Stimulated activated naive CD8-positive, alpha-beta T cell treated with anti-CD3 and anti-CD28 coated beads, Interleukin-15, Interleukin-2, amounts not matched to agents 100 ng/mL and 50 ng/mL, for 24 hours (primary cell): ENCODE data around the gene RUFY3.
A peak's percentile ranks its signal among the peaks of the same experiment; 100 is the strongest.
"Not testable (repeated sequence)": the region's sequence is repeated elsewhere in the genome, so short reads cannot be mapped to it uniquely, and the experiment has no call there.

Source experiments
- H3K27ac Mint-ChIP-seq: one replicate; pipeline ENCODE4 v1.8.0; 2021; ENCODE audit warnings: mild to moderate bottlenecking, mixed read lengths
- H3K27me3 Mint-ChIP-seq: one replicate; pipeline ENCODE4 v1.8.0; 2021; ENCODE audit warnings: mixed read lengths
- H3K36me3 Mint-ChIP-seq: one replicate; pipeline ENCODE4 v1.8.0; 2021; ENCODE audit warnings: low read depth, mixed read lengths
- H3K4me1 Mint-ChIP-seq: one replicate; pipeline ENCODE4 v1.8.0; 2021; ENCODE audit warnings: low read depth, mixed read lengths
- H3K4me3 Mint-ChIP-seq: one replicate; pipeline ENCODE4 v1.8.0; 2021; ENCODE audit warnings: mild to moderate bottlenecking, mixed read lengths
- H3K9me3 Mint-ChIP-seq: one replicate; pipeline ENCODE4 v1.8.0; 2021; ENCODE audit warnings: mixed read lengths

RUFY3 gene

DNA sequence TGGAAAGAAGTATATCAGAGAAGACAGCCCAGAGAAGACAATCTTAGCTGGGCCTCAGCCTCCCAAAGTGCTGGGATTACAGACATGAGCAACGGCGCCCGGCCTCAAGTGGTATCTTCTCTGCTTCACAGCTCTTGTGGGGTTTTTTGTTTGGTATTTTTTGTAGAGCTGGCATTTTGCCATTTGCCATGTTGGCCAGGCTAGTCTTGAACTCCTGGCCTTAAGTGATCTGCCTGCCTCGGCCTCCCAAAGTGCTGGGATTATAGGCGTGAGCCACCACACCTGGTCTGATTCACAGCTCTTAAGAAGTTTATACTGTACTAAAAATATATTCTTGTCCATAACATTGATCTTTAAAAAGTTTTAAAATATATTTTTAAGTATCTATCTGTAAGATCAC lies 21.1 kb upstream of the RUFY3 start:
- Mint-ChIP-seq H3K36me3 (no peaks in the 10 kb centered on the region), H3K4me3 (no peak overlapping the region), H3K4me1 (peaks cover 14% of the 10 kb centered on the region), H3K27me3 (no peaks in the 10 kb centered on the region), H3K27ac (no peak overlapping the region), H3K9me3 (no peaks in the 10 kb centered on the region)

DNA sequence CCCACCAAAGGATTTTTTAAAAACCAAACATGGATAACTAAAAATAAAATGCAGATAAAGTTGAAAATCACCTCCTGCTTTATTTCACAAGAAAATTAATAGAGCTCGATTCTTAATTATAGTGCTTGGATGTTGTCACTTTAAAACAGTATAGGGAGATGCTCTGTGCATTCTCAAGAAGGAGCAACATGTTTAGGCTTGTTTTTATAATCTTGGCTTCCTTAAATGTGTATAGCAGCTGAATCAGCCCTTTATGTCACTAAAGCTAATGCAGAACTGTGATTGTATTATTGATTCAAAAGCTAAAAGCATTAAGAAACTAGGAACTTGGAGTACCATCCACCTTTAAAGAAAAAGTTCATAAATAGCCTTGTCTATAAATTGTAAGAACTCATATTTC lies 20.5 kb upstream of the RUFY3 start:
- H3K4me3 Mint-ChIP-seq, result no peak overlapping the region

DNA sequence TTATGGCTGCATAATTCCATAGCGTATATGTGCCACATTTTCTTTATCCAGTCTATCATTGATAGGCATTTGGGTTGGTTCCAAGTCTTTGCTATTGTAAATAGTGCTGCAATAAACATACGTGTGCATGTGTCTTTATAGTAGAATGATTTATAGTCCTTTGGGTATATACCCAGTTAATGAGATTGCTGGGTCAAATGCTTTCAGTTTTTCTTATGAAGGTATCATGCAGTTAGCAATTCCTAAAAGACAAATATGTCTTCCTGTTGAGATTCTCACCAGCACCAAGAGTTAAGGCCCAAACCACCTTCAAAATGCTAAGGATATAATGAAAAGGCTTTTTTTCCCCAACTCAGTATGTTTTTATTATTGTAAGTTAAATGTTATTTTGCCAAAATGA lies 19.2 kb upstream of the RUFY3 start:
- not testable (repeated sequence) for H3K36me3 Mint-ChIP-seq, H3K27me3 Mint-ChIP-seq, H3K4me3 Mint-ChIP-seq, H3K27ac Mint-ChIP-seq, H3K9me3 Mint-ChIP-seq
- peaks cover 26% of the 10 kb centered on the region for H3K4me1 Mint-ChIP-seq

More for the DNA sequence above, 20.5 kb upstream of the RUFY3 start:
- no peaks in the 10 kb centered on the region for H3K27me3 Mint-ChIP-seq
- H3K4me1 Mint-ChIP-seq, result peaks cover 20% of the 10 kb centered on the region
- H3K27ac Mint-ChIP-seq, result no peak overlapping the region
- H3K36me3 Mint-ChIP-seq, result no peaks in the 10 kb centered on the region
- H3K9me3 Mint-ChIP-seq, result no peaks in the 10 kb centered on the region

DNA sequence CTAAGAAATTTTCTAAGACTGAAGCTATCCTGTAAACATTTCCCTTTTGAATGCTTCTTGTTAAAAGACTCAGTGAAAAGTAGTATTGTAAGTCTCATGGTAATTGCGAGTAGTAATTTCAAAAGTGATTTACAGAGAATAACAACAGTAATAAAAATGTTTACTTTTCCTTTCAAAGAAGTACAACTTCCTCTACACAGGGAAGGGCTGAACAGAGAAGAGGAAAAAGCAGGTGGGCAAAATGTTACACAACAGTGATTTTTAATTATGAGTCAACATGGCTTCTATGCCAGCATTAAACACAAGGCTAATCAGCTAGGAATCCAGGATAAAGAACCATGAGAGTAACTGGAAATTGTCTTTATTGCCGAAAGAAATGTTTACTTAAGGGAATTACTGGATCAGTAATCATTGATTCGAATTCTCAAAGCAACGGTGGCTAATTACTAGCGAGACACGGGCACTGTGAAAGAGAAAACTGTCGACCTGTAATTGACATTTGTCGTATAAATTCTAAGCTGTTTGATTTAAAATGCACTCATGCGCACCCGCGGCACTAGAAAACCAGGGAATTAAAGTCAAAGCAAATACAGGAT lies 18.0 kb upstream of the RUFY3 start:
- no peaks in the 10 kb centered on the region for H3K27me3 Mint-ChIP-seq
- H3K27ac Mint-ChIP-seq, result peak overlapping the region; percentile 89
- H3K36me3 Mint-ChIP-seq, result no peaks in the 10 kb centered on the region
- H3K9me3 Mint-ChIP-seq, result no peaks in the 10 kb centered on the region
- peak overlapping the region; percentile 88 for H3K4me3 Mint-ChIP-seq
- H3K4me1 Mint-ChIP-seq, result peaks cover 26% of the 10 kb centered on the region

DNA sequence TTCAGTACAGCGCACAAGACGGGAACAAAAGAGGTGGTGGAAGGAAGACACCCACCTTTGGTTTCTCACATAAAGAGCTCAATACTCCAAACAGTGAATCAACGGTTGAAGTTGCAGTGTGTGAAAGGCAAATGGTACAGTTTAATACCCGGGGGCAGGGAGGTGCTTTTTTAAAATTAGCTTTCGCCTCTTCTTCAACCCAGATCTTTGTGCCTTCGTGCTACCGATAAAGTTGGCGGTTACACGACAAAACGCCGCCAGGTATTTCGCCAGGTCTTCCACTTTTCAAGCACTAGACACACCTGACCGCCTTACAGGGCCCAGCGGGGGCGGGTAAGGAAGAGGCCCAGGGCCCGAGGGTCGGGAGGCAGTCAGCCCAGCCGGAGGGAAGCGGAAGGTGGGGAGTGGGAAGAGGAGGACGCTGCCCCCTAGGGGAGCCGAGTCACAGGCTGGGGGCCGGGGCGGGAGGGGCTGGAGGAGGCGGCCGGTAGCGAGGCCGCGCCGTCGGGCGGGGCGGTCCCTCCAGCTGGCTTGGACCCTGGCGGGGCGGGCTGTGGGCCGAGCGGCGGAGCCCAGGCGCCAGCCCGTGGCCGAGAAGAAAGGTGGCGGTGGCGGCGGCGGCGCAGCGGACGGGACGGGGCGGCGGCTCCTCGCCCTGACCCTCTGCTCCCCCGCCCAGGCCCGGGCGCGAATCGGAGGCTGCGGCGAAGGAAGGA lies 17.4 kb upstream of the RUFY3 start:
- H3K36me3 Mint-ChIP-seq, result no peaks in the 10 kb centered on the region
- H3K9me3 Mint-ChIP-seq, result no peaks in the 10 kb centered on the region
- H3K27me3 Mint-ChIP-seq, result no peaks in the 10 kb centered on the region
- H3K4me1 Mint-ChIP-seq, result peaks cover 29% of the 10 kb centered on the region
- H3K4me3 Mint-ChIP-seq, result peak overlapping the region; percentile 88
- peak overlapping the region; percentile 89 for H3K27ac Mint-ChIP-seq

DNA sequence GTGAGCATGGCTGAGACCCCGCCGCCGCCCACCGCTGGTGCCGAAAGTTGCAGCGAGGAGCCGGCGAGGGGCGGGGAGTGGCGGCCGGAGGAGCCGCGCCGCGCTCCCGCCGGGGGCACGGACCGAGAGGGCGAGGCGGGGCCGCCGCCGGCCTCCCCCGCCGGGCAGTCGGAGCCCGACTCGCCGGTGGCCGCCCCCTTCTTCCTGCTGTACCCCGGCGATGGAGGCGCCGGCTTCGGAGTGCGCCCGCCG lies 16.9 kb upstream of the RUFY3 start:
- Mint-ChIP-seq H3K27ac (no peak overlapping the region), H3K4me3 (peak overlapping the region; percentile 52), H3K36me3 (no peaks in the 10 kb centered on the region)

DNA sequence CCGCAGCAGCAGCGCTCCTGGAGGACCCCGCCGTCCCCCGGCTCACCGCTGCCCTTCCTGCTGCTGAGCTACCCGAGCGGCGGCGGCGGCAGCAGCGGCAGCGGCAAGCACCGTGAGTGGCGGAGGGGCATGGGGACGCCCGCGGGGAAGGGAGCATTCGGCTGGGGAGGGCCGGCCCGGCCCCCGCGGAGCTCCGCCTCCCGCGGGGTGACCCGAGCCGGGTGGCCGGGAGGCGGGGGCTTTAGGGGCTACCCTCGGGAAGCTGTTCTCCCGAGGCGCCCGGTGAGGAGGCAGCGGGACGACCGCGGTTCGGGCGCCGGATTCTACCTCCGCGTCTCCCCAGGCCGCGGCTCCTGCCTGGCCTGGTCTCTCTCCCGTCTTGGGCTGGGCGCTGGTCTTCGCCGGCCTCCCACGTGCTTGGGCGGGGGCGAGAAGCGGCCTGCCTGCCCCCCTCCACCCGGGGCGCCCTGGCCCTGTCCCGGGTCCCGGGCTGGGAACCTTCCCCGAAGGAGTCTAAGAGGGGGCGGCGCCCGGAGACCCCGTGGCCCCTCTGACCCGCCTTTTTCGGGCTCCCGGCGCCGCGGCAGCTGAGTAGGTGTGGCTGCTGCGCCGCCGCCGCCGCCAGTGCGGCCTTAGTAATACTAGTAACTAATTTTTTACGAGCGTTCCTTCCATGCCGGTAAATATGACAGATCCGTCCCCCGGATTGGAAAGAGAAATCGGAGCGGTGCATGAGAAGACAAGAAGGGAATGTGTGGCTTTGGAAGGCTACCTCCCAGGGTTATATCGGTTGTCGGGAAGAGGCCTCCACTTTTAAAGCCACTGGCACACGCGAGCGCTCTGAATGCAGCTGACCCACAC lies 16.4 kb upstream of the RUFY3 start:
- Mint-ChIP-seq H3K27ac (peak overlapping the region; percentile 91), H3K36me3 (no peaks in the 10 kb centered on the region), H3K4me1 (peaks cover 30% of the 10 kb centered on the region), H3K4me3 (peak overlapping the region; percentile 90), H3K27me3 (no peaks in the 10 kb centered on the region), H3K9me3 (no peaks in the 10 kb centered on the region)

More for the DNA sequence above, 16.9 kb upstream of the RUFY3 start:
- H3K27me3 Mint-ChIP-seq, result no peaks in the 10 kb centered on the region
- peaks cover 30% of the 10 kb centered on the region for H3K4me1 Mint-ChIP-seq
- no peaks in the 10 kb centered on the region for H3K9me3 Mint-ChIP-seq

DNA sequence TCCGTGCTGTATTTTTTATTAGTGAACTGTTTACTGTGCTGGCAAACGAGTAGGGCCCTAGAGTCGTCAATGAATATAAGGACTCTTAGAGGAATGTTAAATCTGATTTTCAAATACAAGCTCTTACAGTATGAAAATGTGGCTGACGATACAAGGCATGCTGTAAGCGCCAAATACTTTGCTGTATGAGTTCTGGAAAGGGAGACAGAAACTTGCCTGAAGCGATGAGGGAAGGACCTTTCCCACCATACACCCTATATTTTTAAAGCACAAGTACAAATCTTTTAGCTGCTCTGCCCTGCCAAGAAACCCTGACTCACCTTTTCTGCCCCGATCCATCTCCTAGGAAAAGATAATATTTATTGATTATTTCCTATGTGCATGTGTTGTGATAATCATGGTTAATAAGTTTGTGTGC lies 15.7 kb upstream of the RUFY3 start:
- Mint-ChIP-seq H3K4me3 (peak overlapping the region; percentile 90), H3K36me3 (no peaks in the 10 kb centered on the region), H3K4me1 (peaks cover 31% of the 10 kb centered on the region), H3K27me3 (no peaks in the 10 kb centered on the region), H3K27ac (peak overlapping the region; percentile 91), H3K9me3 (no peaks in the 10 kb centered on the region)

DNA sequence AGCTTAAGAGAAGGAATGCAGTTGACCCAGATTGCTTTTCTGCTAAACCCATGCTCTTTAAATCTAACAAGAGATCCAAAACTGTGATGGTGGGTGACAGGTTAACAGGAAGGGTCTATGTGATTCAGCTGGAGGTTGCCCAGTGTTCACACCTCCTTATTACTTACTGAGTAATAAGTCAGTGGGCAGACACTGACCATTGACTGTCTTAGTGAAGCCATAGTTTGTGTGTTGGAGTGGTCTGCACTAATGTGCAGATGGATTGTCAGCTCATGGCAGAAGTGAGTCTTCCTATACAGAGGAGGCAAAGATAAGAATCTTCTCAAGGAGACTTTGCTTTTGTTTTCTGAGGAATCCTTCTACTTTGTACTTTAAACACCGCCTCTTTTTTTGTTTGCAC lies 15.2 kb upstream of the RUFY3 start:
- no peaks in the 10 kb centered on the region for H3K9me3 Mint-ChIP-seq
- peak overlapping the region; percentile 91 for H3K27ac Mint-ChIP-seq
- no peaks in the 10 kb centered on the region for H3K27me3 Mint-ChIP-seq
- H3K4me1 Mint-ChIP-seq, result peaks cover 35% of the 10 kb centered on the region
- peak overlapping the region; percentile 90 for H3K4me3 Mint-ChIP-seq
- H3K36me3 Mint-ChIP-seq, result no peaks in the 10 kb centered on the region

DNA sequence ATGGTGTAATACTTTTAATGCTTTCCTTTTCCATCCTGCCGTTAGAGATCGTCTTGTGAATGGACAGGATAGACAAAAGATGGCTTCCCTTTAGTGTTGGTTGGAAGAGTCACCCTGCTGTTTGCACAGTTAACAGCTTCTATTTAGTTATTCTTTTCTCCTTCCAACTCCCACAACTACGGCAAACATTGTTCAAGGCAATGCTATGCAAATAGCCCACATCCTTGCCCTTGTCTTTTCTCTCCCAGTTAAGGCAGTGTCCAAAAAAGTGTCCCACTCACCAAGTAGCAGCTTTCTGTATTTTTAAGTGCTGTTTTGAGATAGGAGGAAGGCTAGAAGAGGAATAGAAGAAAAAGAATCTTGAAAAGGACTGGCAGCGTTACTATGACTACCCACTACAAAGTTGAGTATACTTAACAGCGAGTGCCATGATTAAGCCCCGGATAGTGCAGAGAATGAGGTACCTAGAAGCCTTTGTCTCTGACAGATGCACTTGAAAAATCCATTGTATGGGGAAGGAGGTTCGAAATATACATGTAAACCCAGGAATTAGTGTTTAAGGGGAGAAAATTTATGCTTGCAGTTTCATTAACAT lies 12.1 kb upstream of the RUFY3 start:
- Mint-ChIP-seq H3K4me1 (peaks cover 55% of the 10 kb centered on the region), H3K27me3 (no peaks in the 10 kb centered on the region), H3K4me3 (no peak overlapping the region), H3K9me3 (no peaks in the 10 kb centered on the region), H3K27ac (no peak overlapping the region), H3K36me3 (no peaks in the 10 kb centered on the region)

DNA sequence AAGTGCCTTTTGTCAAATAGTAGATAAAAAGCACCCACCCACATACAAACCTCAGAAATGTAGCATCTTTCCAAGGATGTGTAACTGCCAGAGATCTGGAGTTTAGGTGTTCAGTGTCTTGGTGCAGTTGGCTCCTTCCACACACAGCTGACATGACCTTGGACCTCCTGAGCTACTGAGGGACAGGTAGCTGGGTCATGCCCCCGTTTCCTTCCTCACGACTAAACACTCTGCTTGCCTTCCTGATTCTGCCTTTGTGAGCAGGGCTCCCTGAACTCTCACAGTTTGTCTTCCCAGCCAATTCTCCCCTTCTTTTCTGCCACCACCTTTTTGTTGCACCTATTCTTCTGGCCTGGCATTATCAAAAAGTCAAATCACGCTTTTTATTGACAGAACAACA lies 10.2 kb upstream of the RUFY3 start:
- Mint-ChIP-seq H3K4me1 (peaks cover 51% of the 10 kb centered on the region), H3K9me3 (no peaks in the 10 kb centered on the region), H3K27me3 (no peaks in the 10 kb centered on the region), H3K27ac (peak overlapping the region; percentile 53), H3K4me3 (no peak overlapping the region), H3K36me3 (no peaks in the 10 kb centered on the region)

DNA sequence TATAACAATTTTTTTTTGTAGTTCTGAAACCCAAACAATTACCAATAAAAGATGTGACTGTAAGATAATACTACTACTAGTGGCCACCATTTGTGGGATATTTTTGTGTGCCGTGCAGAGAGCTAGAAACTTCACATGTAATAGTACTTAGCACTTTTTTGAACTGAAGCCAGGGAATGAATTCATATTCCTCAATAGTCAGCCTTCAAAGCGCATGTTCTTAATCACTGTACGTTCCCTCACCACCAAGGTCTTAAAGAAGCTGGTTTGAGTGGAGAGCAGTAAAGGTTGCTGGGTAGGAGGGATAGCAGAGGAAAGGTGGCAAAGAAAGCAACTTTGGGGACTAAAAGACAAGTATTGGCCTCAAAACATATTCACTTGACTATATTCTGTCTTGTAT lies 9.6 kb upstream of the RUFY3 start:
- H3K4me3 Mint-ChIP-seq, result no peak overlapping the region
- H3K36me3 Mint-ChIP-seq, result no peaks in the 10 kb centered on the region
- no peaks in the 10 kb centered on the region for H3K27me3 Mint-ChIP-seq
- no peaks in the 10 kb centered on the region for H3K9me3 Mint-ChIP-seq
- no peak overlapping the region for H3K27ac Mint-ChIP-seq
- H3K4me1 Mint-ChIP-seq, result peaks cover 48% of the 10 kb centered on the region

DNA sequence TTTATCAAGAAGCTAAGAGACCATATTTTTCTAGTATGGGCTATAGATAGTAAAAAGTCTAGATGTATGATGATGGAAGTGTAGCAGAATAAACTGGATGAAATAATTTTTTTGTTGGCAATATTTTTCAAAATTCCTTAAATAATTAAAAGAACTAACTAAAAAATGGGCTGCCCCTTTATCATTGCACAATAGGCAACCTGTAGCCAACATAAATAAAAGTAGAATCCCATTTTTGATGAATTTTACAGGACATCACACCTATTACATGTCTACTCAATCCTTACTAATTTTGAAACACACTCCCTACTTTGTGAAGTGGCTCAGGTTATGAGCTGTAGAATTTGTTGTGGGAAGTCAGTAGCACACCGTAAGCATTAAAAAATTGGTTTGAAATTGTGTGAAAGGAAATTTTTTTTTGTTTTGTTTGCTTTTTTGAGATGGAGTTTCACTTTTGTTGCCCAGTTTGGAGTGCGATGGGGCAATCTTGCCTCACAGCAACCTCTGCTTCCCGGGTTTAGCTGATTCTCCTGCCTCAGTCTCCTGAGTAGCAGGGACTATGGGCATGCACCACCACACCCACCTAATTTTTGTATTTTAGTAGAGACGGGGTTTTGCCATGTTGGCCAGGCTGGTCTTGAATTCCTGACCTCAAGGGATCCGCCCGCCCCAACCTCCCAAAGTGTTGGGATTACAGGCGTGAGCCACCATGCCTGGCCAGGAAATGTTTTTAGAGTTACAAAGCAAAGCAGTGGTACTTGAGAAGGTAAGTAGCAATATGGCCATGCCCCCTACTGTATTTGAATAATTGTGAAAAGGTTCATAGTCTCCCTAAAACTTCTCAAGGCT lies 8.9 kb upstream of the RUFY3 start:
- H3K36me3 Mint-ChIP-seq, result no peaks in the 10 kb centered on the region
- no peak overlapping the region for H3K4me3 Mint-ChIP-seq
- peaks cover 48% of the 10 kb centered on the region for H3K4me1 Mint-ChIP-seq
- no peaks in the 10 kb centered on the region for H3K27me3 Mint-ChIP-seq
- peak overlapping the region; percentile 50 for H3K27ac Mint-ChIP-seq
- no peaks in the 10 kb centered on the region for H3K9me3 Mint-ChIP-seq

DNA sequence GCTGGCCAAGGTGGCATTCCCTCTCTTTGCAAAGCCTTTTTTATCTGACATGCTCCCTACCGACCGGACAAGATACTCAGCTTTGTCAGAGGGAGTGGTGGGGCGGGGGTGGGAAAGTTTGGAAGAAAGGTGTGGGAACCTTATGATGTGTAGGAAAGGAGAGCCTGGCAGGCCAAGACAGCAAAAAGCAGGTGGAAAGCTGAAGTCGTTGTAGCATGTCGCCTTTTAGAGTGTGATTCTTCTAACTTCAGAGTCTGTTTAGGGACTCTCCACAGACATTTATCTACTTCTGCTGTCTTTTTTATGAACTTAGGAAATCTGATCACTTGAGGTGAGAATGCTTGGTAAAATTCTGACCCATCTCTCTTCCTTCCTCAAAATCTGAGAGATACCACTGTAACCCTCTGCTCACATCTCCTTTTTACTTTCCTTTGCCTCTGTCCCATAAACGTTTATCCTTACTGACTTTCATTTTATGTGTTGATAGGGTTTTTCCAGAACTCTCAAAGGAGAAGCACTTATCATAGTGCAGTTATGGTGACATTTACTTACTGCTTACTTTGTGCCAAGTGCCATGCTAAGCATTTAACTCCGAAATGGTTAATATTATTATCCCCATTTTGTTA lies 8.2 kb upstream of the RUFY3 start:
- no peak overlapping the region for H3K4me3 Mint-ChIP-seq
- H3K4me1 Mint-ChIP-seq, result peaks cover 48% of the 10 kb centered on the region

More for the DNA sequence above, 8.2 kb upstream of the RUFY3 start:
- Mint-ChIP-seq H3K9me3 (no peaks in the 10 kb centered on the region), H3K36me3 (no peaks in the 10 kb centered on the region), H3K27ac (peak overlapping the region; percentile 50), H3K27me3 (no peaks in the 10 kb centered on the region)
